MCF 10A (cell line): ENCODE results near the gene PRF1. TPM values are rescaled to one million over a fixed set of nuclear protein-coding genes. Genes with fewer than 3 reads are reported as not detected.

Experiments
- BruUV-seq: library from RNA; stranded (reverse); fragments of 400-500 nt; replicated peaks from 2 replicates; lab custom pipeline; 2021; lab: Mats Ljungman, UMichigan
- CTCF ChIA-PET: fragments of 300-600 bp; sonication (Branson Sonifier 250); formaldehyde crosslinking; extraction: SDS; loops from one replicate; lab custom pipeline; 2021; ENCODE audit warnings: antibody characterized with exemption, inconsistent platforms; lab: Yijun Ruan, JAX
- POLR2A ChIA-PET: fragments of 300-600, 350-650 bp; sonication (Branson Sonifier 250); formaldehyde crosslinking; extraction: SDS; loops from one replicate; lab custom pipeline; 2020; ENCODE audit warnings: antibody characterized with exemption, inconsistent platforms; lab: Yijun Ruan, JAX
- DNase-seq: peaks from one replicate; pipeline ENCODE4 v3.0.0-alpha.2; 2018; ENCODE audit not compliant: unreplicated experiment
- H3K27ac Mint-ChIP-seq: one replicate; pipeline ENCODE4 v1.8.0; 2022; ENCODE audit warnings: mild to moderate bottlenecking, low read depth, mixed read lengths; ENCODE audit not compliant: unreplicated experiment
- H3K27me3 Mint-ChIP-seq: one replicate; pipeline ENCODE4 v1.8.0; 2022; ENCODE audit warnings: mixed read lengths; ENCODE audit not compliant: insufficient read depth, unreplicated experiment
- H3K36me3 Mint-ChIP-seq: one replicate; pipeline ENCODE4 v1.8.0; 2022; ENCODE audit warnings: mild to moderate bottlenecking, moderate library complexity, mixed read lengths; ENCODE audit not compliant: insufficient read depth, unreplicated experiment
- H3K4me1 Mint-ChIP-seq: one replicate; pipeline ENCODE4 v1.8.0; 2022; ENCODE audit warnings: mixed read lengths; ENCODE audit not compliant: insufficient read depth, unreplicated experiment
- H3K4me3 Mint-ChIP-seq: one replicate; pipeline ENCODE4 v1.8.0; 2022; ENCODE audit warnings: mild to moderate bottlenecking, moderate library complexity, mixed read lengths; ENCODE audit not compliant: unreplicated experiment
- H3K9me3 Mint-ChIP-seq: one replicate; pipeline ENCODE4 v1.8.0; 2022; ENCODE audit warnings: mixed read lengths; ENCODE audit not compliant: unreplicated experiment
- CTCF ChIP-seq: fragments of 200-600 bp; IDR thresholded peaks from one replicate; pipeline ENCODE4 v1.8.0; 2022; ENCODE audit warnings: antibody characterized with exemption, mild to moderate bottlenecking; ENCODE audit not compliant: unreplicated experiment
- intact Hi-C: fragments of 100-400 bp; cut with micrococcal nuclease; formaldehyde crosslinking; loops from 2 replicates; pipeline ENCODE4 v1.14.1; 2022
- total RNA-seq: library from RNA; stranded (reverse); gene quantifications from 2 replicates; pipeline ENCODE4 v1.2.3, GENCODE V29; 2022

PRF1 gene
- total RNA-seq, 1 experiment from 2014 or later = not detected

GRCh38 chr10:70549962-70550458 is 52.5 kb downstream of the PRF1 start:
- Mint-ChIP-seq H3K27me3 (peaks cover 22% of the 10 kb centered on the region), H3K36me3 (no peaks in the 10 kb centered on the region), H3K27ac (no peak overlapping the region), H3K4me3 (no peak overlapping the region), H3K9me3 (no peaks in the 10 kb centered on the region), H3K4me1 (no peaks in the 10 kb centered on the region)
- intact Hi-C loops = loop anchor here (1.0 to 5.0 kb wide), 5 partner anchors 67 to 662 kb away; partner anchors contain the start of genes SGPL1 and UNC5B
- TF ChIP-seq CTCF = peak; percentile 87
- ChIA-PET POLR2A (no interaction called here), CTCF (interaction anchor here (0.5 to 5.5 kb wide), 38 partner anchors 9 to 1701 kb away, joined by 3 to 95 read pairs (median 4); no protein-coding TSS in a partner anchor)
- no TSS peak for BruUV-seq
- peak; percentile 75 for DNase-seq

- ChIA-PET CTCF (interaction anchor here (0.6 to 5.5 kb wide), 39 partner anchors 8 to 1555 kb away, joined by 3 to 95 read pairs (median 4); no protein-coding TSS in a partner anchor), POLR2A (no interaction called here)
- DNase-seq = no peak
- Mint-ChIP-seq H3K4me1 (no peaks in the 10 kb centered on the region), H3K27ac (no peak overlapping the region), H3K27me3 (peaks cover 24% of the 10 kb centered on the region), H3K9me3 (no peaks in the 10 kb centered on the region), H3K36me3 (no peaks in the 10 kb centered on the region), H3K4me3 (no peak overlapping the region)
- TF ChIP-seq CTCF = no peak
- BruUV-seq = no TSS peak
- intact Hi-C loops = no loop called here
Measured at GRCh38 chr10:70549351-70549961, 53.1 kb downstream of the PRF1 start.

Other genes starting within 250 kb of the PRF1 start
- gene LRRC20, start 220.1 kb downstream of the PRF1 start, total RNA-seq = 1.1 and 1.5 TPM in 2 replicates
- gene EIF4EBP2, start 198.6 kb downstream of the PRF1 start, total RNA-seq = 21.2 and 26.1 TPM in 2 replicates
- not detected in 2 replicates for gene NODAL, start 161.1 kb downstream of the PRF1 start, total RNA-seq
- gene PALD1, start 124.0 kb downstream of the PRF1 start, total RNA-seq = 0.12 TPM in 1 of 2 replicates, not detected in the other
- 0.25 TPM in 1 of 2 replicates, not detected in the other for gene ADAMTS14, start 69.8 kb upstream of the PRF1 start, total RNA-seq
- gene TBATA, start 182.6 kb upstream of the PRF1 start, total RNA-seq = not detected in 2 replicates
- 81.5 and 93.8 TPM in 2 replicates for gene SGPL1, start 213.2 kb upstream of the PRF1 start, total RNA-seq